GM19240 (cell line): Measurements from ENCODE around the gene IL17D.
A peak's percentile ranks its signal among the peaks of the same experiment; 100 is the strongest.

ENCODE experiments used
- DNase-seq: peaks from one replicate; pipeline ENCODE4 v3.0.0; 2011; ENCODE audit warnings: low spot score; ENCODE audit not compliant: insufficient read length

IL17D gene

DNA sequence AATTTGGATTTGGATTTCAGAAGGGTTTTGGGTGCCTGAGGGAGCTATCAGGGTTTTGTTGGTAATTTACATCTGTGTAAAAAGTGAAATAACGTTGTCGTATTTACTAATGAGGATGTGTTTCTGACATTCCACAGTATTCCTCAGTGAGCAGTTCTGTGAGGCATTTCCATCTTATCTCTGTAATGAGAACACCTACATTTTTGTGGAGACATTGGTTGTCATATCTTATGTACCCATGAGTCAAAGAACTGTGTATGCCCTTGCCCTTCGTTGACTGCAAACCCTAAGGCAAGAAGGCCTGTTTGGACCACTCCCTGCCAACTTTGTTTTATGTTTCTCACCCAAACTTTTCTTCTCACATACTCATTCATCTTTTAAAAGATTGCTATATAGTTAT, 14.2 kb upstream of the IL17D start:
- no peak for DNase-seq

DNA sequence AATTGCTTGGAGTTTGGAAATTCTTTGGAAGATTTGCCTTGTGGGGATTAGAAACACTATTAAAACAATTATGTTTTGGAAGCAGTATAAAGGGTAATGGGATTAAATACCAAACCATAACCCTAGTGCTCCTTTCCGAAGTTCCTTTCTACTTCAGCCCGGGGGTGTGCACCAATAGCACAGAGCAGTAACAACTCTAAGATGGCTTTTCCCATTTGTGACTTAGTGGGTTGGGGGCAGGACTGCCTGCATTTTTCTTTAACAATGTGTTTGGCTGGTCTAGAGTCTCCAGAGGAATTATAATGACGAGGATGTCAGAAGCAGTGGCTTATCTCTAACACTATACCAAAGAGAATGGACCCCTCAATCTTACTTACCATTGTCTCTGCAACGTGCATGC, 11.9 kb upstream of the IL17D start:
- DNase-seq: no peak

DNA sequence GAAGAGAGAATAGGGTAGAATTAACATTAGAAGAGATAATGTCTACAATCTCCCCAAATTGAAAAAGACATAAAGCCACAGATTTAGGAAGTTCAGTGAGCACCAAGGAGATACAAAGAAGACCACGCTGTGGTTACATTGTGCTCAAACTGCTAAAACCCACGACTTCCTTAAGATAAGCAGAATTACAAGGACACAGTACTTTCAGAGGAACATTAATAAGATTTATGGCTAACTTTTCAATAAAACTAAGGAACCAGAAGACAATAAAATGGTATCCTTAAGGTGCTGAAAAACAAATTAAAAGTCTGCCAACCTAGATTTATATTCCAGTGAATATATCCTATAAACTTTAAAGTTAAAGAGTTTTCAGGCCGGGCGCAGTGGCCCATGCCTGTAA, 7.4 kb upstream of the IL17D start:
- no peak for DNase-seq

DNA sequence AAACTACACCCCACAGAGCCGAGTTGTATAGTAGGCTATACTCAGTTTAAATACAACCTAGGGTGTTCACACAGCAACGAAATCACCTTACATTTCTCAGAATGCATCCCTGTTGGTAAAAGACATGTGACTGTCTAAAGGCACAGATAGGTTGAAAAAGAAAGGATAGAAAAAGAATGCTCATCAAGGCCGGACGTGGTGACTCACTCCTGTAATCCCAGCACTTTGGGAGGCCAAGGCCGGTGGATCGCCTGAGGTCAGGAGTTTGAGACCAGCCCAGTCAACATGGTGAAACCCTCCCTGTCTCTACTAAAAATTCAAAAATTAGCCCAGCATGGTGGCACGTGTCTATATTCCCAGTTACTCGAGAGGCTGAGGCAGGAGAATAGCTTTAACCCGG, 3.8 kb upstream of the IL17D start:
- no peak for DNase-seq

DNA sequence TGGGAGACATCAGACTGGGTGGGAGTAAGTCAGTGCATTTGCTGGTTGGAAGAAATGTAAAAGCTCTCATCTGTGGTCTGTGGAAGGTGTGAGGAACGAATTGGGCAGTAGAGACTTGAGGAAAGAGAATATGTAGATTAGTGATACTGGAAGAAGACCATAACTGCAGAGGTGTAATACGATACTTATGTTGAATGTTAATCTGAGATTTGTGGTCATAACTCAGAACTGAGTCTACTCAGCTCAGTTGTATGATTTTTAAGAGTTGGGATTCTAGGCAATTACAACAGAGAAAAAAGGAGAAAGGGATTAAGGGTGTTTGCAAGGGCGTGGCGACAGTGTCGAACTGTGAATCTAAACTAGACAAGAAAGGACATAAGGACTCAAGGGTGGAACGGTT, 3.2 kb upstream of the IL17D start:
- DNase-seq: no peak

DNA sequence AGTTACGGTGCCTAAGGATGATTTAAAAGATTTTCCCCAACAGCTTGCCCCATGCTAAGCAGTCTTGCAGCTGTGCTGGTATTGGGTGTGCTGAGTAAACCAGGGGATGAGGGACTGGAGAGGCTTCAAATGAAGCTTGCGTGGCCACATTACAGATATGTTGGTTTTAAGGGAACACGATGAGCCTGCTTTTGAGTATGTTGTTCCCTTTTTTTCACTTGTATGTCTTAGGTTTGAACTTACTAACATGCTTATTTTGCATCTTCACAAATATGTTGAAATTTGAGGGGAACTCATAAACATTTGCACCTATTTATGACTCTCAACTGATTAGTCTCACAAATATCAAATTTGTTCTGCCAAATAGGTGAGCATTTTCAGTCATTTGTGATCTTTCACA, 2.0 kb upstream of the IL17D start:
- DNase-seq: no peak

DNA sequence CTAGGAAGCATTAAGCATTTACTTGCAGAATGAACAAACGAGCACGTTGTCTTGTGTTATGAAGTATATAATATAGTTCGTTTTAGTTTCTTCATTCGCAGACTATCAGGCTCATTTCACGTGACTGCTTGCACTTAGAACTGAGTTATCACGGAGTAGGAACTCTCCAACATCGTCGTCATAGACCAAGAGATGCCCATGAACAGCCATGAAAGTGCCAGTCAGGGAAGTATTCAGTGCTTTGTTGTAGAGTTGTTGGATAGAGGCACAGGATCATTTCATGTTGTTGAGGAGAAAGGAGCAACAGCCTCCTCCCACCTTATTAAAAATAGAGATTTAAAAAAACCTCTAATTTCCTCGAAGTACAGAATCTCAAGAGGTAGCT, 977 bp upstream of the IL17D start:
- no peak for DNase-seq

DNA sequence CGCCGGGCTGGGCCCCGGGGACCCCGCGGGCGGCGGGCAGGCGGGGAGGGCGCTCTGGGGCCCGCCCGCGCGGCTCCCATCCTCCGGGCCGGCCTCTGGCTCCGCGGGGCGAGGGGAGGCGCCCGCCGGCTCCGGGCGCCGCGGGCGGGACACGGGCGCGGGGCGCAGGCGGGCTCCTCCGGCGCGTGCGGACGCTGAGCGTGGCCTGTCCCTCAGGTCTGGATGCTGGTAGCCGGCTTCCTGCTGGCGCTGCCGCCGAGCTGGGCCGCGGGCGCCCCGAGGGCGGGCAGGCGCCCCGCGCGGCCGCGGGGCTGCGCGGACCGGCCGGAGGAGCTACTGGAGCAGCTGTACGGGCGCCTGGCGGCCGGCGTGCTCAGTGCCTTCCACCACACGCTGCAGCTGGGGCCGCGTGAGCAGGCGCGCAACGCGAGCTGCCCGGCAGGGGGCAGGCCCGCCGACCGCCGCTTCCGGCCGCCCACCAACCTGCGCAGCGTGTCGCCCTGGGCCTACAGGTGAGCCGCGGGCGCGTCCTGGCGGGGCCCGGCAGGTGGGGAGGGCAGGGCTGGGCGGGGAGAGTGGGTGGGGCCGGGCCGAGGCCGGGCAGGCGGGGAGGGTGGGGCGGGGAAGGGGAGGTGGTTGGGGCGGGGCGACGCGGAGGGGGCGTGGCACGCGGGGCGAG, 420 bp downstream of the IL17D start:
- peak; percentile 93 for DNase-seq

DNA sequence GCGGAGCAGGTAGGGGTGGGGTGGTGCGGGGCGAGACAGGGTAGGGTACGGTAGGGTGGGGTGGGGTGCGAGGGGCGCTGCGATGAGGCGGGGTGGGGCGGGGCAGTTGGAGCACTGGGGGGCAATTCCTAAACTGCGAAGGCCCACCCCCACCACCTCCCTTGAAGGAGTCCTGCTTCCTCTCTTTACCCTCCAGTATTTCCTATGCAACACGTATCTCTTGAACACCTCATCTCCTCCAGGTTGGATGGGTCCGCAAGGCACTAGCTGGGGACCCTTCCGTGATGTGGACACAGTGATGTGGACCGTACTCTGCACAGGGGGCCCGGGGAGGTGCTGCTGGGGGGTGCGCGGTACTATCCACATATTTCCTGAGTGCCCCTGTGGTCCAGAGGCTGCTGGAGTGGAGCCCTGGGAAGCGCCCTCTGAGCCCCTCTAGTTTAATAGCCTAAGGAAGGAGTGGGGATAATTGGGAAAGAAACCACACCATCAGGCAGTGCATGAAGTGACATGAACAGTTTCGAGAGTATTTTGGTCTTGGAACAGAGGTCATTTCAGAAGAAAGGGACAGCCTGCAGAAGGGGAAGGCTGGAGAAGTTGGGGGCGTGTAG, 1.1 kb downstream of the IL17D start:
- no peak for DNase-seq

DNA sequence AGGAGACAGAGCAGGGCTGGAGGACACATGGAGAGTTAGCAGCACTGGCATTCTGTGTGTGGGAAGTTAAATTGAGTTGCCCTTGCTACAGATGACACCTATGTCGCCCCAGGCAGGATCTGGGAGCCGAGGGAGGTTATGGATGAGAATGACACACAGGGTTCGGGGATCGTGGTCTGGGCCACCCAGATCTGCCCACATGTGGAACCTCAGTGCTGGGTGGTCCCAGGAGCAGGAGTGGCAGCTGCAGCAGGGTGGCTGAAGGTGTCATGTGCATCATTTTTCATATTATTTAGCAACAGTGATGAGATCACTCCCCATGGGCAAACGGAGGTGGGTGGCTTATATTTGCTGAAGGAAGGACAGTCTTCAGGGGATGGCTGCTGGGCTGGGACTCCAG, 3.2 kb downstream of the IL17D start:
- DNase-seq: no peak

DNA sequence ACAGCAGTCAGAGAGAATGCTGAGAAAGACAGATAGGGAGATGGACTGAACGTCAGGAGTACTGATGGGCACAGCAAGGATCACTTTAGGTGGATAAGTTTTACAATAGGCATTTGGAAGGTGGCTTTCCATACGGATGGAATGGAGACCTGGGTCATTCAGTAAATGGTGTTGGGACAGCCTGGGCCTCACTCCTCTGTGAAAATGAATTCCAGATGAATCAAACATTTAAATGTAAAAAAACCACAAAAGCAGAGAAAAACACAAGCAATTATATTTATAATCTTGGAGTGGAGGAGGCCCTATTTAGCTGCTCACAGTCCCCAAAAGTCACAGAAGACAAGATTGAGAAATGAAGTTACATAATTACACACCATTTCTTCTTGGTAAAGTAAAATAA, 4.7 kb downstream of the IL17D start:
- DNase-seq: no peak

DNA sequence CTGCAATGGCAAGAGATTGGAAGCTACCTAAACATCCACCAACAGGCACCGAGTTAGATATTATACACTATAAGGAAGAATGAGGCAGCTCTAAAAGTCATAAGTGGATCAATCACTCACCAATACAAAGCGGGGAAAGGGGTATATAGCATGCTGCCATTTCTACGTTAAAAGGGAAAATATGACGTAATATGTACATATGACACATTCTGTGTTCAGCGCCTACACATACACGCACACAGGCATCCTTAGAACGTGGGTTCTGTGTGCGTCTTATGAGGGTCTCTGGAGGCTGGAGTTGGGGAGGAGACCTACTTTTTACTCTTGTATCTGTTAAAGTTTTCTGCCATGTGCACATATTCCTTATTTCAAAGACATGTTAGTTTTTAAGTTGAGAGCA, 5.9 kb downstream of the IL17D start:
- no peak for DNase-seq

DNA sequence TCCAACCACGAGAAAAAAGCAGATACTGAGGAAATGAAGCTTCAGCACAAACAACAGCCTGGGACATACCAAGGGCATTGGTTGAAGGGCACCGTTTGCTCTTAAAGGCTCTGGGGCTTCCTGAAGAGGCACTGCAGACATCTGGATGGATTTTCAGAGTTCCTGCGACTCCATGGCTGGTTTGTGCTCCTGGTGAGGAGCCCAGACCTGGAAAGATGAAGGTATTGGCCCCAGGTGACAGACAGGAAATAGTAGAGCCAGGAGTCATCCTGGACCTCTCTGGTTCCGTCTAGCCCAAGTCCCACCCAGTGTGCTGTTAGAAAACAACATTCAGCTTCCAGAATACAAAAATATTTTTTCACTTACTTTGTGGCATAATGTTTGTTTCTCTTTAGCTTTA, 6.3 kb downstream of the IL17D start:
- DNase-seq: no peak

DNA sequence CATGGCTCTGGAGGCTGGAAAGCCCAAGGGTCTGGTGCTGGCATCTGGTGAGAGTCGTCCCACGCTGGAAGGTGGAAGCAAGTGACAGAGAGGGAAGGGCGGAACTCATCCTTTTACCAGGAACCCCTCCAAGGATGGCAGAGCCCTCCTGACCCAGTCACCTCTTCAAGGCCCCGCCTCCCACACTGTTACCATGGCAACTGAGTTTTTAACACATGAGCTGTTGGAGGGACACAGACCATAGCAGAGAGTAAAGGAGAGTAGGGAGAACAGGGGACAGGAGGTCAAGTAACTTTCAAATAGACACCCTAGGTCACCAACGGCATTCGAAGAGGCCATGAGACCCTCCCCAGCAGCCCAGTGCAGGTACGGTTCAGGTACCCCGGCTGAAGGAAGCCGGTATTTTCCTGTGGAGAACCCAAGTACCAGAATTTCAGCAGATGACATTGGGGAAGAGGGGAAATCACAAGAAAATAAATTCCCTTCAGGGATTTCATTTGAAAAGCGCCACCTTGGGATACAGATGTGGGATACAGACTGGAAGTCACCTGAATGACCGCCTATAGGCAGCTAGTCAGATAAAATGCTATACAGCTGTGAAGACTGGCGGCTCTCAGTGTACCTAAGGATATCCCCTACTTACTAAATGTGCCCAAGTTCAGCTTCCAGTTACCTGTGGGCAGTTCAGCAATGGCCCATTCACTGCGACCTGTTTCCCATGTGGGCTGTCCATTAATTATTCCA, 8.0 kb downstream of the IL17D start:
- no peak for DNase-seq

DNA sequence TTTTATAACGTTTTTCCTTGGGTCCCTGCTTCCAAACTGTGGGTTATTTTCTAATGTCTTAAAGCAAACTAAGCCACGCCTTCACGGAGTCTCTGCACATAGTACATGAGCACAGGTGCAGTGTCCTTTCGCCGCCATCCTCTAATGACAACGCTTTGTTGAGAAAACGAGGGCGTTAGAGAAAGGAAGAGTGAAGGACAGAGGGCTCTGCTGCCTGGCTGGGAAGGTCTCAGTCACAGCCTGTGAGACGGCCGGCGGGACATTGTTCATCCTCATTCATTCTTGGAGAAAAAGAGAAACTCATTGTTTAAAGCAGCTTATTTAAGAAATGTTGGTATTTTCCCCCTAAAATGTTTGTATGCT, 9.5 kb downstream of the IL17D start:
- DNase-seq: no peak

DNA sequence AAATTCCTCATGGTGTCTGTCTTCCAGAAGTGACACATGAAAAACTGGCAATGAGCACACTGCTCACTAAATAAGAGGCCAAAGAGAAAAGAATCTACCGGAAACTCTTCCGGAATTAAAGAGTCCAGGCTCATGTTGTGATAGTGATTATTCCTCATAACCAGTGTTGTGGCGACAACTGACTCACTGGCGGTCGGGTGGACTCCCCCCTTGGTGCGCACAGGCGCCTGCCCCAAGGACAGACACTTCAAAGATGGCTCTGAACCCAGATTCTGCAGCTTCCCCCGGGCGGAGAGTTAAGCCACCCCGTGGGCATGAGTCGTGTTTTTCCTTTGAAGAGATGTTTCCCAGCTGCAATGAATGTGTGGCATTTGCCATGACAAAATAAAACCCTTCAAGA, 10.3 kb downstream of the IL17D start:
- no peak for DNase-seq

DNA sequence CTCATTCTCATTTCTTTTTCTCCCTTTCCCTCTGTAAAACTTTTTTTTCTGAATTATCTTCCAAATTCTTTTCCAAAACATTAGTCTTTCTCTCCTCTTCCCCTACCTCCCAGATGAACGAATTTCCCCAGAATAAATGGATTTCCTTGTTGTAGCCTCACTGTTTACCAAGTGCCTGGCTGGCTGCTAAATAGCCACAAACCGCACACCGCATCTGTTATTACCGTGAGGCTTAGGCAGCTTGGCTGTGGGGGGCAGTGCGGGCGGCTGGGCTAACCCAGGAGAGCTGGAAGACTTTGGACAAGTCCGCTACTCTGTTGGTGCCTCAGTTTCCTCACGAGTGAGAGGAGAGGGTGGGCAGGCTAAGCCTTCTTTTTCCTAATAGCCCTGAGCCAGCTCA, 10.7 kb downstream of the IL17D start:
- DNase-seq: no peak

DNA sequence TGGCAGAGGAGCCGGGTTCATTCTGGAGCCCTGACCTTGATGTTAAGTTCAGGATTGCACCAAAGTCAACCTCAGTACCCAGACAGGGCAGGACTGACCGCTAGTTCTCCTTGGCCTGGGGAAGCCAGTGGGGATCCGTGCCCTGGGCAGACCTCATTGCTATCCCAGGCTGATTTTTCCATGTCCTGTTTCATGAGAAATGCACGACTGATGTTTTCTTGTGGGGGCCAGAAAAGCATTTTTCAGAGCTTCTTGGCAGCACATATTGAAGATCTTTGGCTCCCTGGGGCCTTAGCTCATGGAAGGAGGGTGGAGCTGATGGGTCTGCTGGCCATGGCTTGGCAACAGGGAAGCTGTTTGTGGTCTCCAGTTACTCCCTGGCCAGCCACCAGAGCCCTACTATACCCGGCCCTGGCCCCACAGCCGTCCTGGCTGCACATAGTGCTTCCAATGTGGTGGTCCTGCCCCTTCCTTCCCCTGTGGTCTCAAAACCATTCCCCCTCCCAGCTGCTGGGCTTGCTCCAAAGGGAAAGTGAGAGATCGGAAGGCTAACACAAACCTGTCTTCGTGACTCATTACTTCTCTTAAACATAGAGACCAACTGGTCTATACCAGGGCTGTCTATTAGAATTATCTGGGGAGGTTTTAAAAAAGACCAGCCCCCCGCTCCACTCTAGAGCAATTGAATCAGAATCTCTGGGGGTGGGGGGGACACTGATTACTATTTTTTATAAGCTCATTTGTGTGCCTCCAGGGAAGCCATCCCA, 11.2 kb downstream of the IL17D start:
- no peak for DNase-seq

DNA sequence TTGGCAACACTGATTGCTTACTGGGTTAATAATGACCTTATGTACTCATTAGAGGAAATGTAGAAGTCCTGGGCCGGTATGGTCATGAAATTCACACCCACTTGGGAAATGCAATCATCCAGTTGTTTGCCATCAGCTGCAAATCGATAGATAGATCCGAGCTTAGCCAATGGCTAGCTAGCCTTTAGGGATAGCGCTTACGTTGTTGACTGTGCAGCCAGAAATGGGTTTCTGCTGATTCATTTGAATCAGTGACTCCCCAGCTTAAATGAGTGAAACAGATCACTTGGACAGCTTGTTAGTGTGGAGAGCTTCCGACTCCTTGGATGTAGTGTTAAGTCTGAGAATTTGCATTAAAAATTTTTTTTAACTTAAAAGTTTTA, 11.8 kb downstream of the IL17D start:
- DNase-seq: no peak

DNA sequence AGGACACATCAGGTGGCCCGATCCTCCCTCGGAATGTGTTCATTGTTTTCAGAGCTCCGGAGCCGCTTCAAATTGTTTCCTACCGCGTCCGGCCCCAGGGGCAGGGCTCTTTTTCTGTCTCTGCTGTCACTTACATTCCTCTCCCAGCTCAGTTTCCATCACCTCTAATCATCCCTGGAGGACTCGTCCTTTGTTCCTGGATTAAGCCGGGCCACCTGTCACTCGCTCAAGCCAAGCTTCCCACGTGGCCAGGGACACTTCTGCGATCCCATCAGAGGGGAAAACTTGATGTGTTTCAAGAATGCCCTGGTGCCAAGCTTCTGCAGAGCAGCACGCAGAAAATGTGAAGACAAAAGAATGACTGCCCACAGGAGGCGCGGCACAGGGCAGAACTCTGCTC, 13.5 kb downstream of the IL17D start:
- no peak for DNase-seq

DNA sequence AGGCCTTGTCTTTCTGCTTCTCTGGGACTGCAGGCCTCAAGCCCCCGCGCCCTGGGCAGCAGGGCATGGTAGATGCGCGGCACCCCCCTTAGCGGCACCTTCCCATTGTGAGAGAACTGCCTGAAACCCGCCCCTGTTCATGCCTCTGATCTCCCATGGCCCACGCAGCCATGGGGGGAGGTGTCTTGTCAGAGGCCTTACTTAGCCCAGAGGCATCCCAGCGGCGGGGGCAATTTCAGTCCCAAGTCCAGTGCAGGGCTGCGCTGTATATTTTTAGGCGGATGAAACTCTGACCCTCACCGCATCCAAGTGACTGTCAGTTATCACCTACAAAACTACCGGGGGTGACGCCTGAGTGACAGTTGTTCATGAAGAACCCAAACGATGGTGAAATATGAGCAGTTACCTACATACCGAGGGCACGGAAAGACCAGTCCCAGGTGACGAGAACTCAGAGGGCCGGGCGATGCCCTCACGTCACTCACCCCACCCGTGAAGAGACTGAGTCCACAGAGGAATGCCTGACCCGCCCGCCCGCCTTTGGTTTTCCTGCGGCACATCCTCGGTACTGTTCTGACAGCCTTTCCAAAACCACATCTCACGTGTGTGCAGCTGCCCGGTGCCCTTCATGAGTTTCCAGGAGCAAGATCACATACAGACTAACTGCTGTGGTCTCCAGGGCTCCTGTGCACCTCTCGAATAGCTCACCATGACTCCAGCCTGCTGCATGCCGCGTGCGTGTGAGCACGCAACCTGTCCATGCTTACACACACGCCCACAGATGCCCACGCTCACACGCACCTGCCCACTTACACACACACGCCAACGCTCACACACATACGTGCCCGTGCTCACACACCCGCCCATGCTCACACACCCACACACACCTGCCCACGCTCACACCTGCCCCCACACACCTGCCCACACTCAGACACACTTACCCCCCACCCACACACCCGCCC, 14.4 kb downstream of the IL17D start:
- DNase-seq: no peak
